Testis (tissue), 2 donors: ENCODE results near the gene GJA9.

Source experiments
- CTCF ChIP-seq, 3 experiments: fragments of 450-650 bp in 2 of 3; fragments of 200-600 bp in 1 of 3; sonication (generic) in 1 of 3; IDR thresholded peaks; one replicate each; pipeline ENCODE4 v1.5.1; 2016 to 2019; ENCODE audit warnings: antibody characterized with exemption in 3 of 3, mild to moderate bottlenecking in 2 of 3, moderate library complexity in 1 of 3
- POLR2A ChIP-seq: fragments of 450-650 bp; IDR thresholded peaks from one replicate; pipeline ENCODE4 v1.6.1; 2017; ENCODE audit warnings: antibody characterized with exemption, mild to moderate bottlenecking, moderate library complexity

- TF ChIP-seq CTCF (IDR thresholded peaks at IDR 0.05) (no peak), POLR2A (no peak)
Measured at GRCh38 chr1:38867208-38867607, 14.2 kb downstream of the GJA9 start.
